GOT3 (cell line): ENCODE data around the gene RNF152.

Experiments used
- DNase-seq: peaks from one replicate; lab custom pipeline; 2025; ENCODE audit warnings: mixed read lengths; lab: John Stamatoyannopoulos, UW

RNF152 gene

GRCh38 chr18:61892683-61893308, at the start of gene RNF152:
RNF152 (minus strand) TSS chr18:61893007; CDS start chr18:61816463, 76,544 bp downstream.
- no peak for DNase-seq

- no peak for DNase-seq
Observed at GRCh38 chr18:61941948-61942471, 49.2 kb upstream of the RNF152 start.

- no peak for DNase-seq
Observed at GRCh38 chr18:61939046-61939674, 46.4 kb upstream of the RNF152 start.

DNA sequence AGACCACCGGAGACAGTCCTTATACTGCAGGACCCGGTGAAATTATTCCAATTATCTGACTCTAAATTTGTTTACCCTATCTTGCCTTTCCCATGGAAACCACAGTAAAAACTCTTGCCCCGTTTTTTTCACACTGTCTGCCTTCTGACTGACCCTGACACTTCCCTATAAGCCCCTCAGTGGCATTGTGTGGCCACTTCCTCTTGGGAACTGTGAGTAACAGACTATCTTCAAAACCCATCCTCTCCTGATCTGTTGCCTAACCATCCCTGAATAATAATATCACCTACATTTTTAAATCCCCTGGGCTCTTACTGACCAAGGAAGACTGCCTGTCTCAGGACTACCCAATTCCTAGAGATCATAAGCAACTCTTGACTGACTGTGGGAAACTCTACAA, 42.6 kb upstream of the RNF152 start:
- DNase-seq = no peak

- DNase-seq = no peak
Observed at GRCh38 chr18:61931654-61932379, 39.0 kb upstream of the RNF152 start.

DNA sequence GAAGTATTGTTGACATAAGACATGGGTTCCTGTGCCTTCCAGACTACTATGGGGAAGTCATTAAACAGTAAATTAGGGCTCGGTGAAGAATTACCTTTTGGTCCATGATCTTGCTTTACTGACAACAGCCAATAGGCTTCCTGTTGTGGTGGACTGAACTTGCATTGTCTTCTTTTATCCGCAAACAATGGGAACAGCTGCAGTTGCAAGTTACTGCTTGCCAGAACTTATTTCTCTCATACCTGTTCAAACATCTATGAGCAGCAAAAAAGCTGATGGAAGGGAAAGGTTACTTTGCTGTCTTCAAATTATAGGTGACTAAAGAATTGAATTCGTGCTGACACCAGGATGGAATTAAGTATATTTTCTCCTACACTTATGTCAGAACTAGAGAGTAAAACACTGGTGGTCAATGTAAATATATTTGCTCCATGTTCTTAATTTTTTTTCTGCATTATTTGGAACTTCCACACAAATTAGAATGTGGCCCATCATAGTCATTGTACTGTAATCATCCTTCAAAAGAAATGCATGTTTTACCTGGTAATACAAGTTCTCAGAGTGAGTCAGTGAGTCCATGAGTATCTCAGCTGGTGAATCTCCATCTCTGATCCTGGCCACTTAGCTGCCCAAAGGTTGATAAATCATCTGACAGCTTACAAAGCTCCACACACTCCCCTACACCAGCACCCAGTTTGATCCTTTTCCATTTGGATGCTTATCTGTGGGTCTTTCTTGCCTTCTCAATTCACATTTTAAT, 37.3 kb upstream of the RNF152 start:
- DNase-seq = no peak

- no peak for DNase-seq
Observed at GRCh38 chr18:61926532-61926931, 33.7 kb upstream of the RNF152 start.

DNA sequence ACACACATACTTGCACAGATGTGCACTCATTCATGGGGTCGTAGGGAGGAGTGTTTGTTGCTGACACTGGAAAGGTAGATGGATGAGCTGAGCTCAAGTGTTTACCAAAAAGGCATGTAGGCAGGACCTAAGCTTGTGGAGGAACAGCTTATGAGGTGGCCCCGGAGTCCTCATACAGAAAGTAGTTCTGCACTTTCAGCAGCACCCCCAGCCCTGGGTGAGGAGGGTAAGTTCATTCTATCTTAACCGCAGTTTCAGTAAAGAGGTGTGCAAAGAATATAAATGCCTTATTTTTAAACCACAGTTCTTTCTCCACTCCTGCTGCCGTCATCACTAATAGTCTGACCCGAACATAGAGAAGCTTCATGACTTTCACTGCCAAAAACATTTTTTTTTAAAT, 31.7 kb upstream of the RNF152 start:
- DNase-seq = no peak

GRCh38 chr18:61922435-61922834, 29.6 kb upstream of the RNF152 start:
- DNase-seq = no peak

DNA sequence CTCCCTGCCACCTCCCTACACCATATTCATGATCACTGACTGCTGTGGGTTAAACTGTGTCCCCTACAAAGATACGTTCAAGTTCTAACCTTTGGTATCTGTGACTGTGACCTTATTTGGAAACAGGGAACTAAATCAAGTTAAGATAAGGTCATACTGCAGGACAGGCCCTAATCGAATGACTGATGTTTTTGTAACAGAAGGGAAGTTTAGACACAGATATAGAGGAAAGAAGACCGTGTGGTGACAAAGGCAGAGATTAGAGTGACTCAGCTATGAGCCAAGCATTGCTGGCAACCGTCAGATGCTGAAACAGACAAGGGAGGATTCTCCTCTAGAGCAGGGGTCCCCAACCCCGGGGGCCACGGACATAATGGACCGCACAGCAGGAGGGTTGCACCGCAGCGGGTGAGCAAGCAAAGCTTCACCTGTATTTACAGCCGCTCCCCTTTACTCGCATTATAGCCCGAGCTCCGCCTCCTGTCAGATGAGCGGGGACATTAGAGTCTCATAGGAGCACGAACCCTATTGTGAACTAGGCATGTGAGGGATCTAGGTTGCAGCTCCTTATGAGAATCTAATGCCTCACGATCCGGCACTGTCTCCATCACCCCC, 28.9 kb upstream of the RNF152 start:
- no peak for DNase-seq

DNA sequence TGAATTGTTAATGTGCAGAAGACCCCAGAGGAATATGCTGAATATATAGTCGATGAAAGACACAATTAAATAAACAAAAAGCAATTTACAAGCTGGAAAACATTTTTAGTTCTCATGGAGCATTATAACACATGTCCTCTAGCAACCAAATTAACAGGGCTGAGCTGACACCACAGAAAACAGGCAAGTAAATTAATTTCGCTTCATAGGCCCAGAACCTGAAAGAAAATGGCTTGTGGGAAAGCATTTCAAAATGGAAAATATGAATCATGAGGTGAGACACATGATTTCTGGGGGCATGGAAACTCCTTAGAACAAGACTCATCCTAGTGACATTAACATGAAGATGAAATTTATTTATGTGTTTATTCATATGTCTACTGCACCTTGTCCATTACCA, 25.0 kb upstream of the RNF152 start:
- no peak for DNase-seq

DNA sequence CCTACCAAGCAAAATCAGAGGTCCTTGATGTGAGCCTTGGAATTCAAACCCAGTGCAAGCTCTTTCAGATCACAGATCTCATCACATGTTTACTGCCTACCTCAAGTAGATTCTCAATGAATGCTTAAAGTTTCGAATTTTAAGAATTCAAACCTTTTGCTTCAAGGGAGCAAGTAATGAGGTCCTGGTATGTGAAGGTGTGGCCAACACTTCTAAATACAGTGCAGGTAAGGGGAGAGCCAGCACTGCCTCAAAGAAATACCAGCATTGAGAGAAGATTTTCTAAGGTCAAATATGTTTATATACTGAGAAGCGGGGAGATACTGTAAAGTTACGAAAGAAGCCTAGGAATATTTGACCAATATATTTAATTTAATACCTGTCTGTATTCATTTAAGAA, 19.7 kb upstream of the RNF152 start:
- DNase-seq = no peak

- DNase-seq = no peak
Observed at GRCh38 chr18:61910101-61910500, 17.3 kb upstream of the RNF152 start.

GRCh38 chr18:61908661-61909060, 15.9 kb upstream of the RNF152 start:
- no peak for DNase-seq

GRCh38 chr18:61901323-61901986, 8.6 kb upstream of the RNF152 start:
- no peak for DNase-seq

DNA sequence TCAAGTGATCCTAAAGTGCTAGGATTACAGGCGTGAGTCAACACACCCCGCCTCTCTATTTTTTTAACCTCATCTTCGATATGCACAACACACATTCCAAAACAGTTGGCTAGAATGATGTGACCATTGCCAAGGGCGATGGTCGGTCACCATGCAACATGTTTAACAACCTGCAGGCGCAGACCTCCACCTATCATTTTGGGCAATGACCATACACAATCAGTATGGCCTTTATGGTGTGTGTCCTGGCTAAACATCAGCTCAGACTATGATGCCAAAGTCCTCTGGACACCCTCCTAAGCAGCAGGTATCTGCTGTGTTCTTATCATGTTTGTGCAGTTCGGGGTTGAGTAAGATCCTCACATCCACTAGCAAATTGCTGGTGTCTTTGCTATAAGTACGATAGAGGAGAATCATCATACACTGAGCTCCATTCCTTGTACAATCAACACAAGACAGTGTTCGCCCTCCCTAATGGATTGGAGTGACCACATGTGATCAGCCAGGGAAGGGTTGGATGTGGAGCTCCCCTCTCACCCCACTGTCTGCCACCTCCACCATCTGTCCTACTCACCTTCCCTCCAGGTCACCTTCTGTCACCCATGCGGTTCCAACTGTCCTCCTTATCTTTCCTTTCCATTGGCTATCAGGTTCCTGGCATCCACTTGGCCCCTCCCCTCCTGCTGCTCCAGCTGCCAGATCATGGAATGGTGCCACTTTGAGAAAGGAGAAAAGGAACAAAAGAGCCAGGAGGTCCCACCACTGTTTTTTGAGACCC, 7.9 kb upstream of the RNF152 start:
- DNase-seq = no peak

GRCh38 chr18:61898640-61899101, 5.9 kb upstream of the RNF152 start:
- DNase-seq = no peak

GRCh38 chr18:61896757-61897156, 4.0 kb upstream of the RNF152 start:
- no peak for DNase-seq

- no peak for DNase-seq
Observed at GRCh38 chr18:61896118-61896517, 3.3 kb upstream of the RNF152 start.

DNA sequence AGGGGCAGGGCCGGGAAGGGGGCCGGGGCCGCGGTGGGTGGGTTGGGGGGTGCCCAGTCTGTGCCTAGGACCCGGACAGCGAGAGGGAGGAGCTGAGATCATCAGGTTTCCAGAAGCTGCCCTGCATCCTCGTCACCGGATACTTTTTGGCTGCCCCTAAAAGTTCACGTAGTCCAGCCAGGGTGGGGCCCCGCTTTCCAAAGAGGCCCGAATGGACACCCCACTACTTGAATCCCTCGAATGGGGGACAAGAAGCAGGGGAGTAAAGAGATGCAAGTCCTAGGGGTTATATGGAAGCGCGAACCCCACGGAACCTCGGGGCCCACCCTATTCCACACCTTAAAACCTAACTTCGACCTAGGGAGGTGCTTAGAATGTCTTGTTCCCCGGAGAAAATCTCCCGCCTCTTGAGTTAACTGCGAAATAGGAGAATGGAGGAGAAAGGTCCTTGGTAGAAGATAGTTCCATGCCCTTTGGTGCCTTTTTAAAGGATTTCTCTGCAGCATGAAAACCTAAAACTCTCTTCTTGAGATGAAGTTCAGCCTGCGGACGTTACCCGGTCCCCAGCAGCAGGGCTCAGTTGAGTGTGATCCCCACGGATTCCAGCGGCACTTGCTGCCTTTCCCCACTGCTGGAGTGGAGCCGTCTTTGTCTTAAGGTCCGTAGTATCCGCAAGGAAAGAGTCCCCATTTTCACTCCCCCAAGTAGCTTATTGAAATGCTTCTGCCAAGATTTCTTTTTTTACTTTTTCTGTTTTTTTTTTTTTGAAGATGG, 2.1 kb upstream of the RNF152 start:
- DNase-seq = no peak
